Sigmoid colon (tissue), 4 donors: ENCODE results near the gene CNRIP1.

Source experiments
- CTCF ChIP-seq, 4 experiments: fragments of 450-650 bp in 3 of 4; fragments of 200-600 bp in 1 of 4; IDR thresholded peaks; one replicate each; pipeline ENCODE4 v1.5.1; 2016 to 2019; ENCODE audit warnings: antibody characterized with exemption in 4 of 4, mild to moderate bottlenecking in 3 of 4, moderate library complexity in 2 of 4
- POLR2A ChIP-seq, 2 donors: fragments of 450-650 bp; IDR thresholded peaks; one replicate each; pipeline ENCODE4 v1.6.1; 2016; ENCODE audit warnings: antibody characterized with exemption in 2 of 2, mild to moderate bottlenecking in 2 of 2, moderate library complexity in 2 of 2
- POLR2AphosphoS5 ChIP-seq, 4 donors: sonication (generic); formaldehyde crosslinking; IDR thresholded peaks; one replicate each; pipeline ENCODE4 v1.6.1; 2017; ENCODE audit warnings: antibody characterized with exemption in 4 of 4

- TF ChIP-seq POLR2AphosphoS5 (IDR thresholded peaks at IDR 0.05) (no peak), POLR2A (IDR thresholded peaks at IDR 0.05) (no peak), CTCF (IDR thresholded peaks at IDR 0.05) (no peak)
These were observed 26.0 kb downstream of the CNRIP1 start for GRCh38 chr2:68293755-68294154.
